SK-N-SH treated with all-trans-retinoic acid at 6 μM for 48 hours (cell line): Measurements from ENCODE around the gene MAP3K7.

ENCODE experiments used
- ISL1 ChIP-seq: fragments of 250-450 bp; sonication (Bioruptor Pico); IDR thresholded peaks from 2 replicates; pipeline ENCODE4 v2.1.2; 2022; ENCODE audit warnings: mild to moderate bottlenecking, moderate library complexity
- POU6F1 ChIP-seq: fragments of 250-450 bp; sonication (Bioruptor Pico); IDR thresholded peaks from 2 replicates; pipeline ENCODE4 v1.8.0; 2021; ENCODE audit warnings: low read depth, mild to moderate bottlenecking, moderate library complexity, borderline replicate concordance
- RARB ChIP-seq: fragments of 250-450 bp; sonication (Bioruptor Pico); IDR thresholded peaks from 2 replicates; pipeline ENCODE4 v1.8.0; 2021; ENCODE audit warnings: mild to moderate bottlenecking, moderate library complexity
- ZC3H10 ChIP-seq: fragments of 250-450 bp; sonication (Bioruptor Pico); IDR thresholded peaks from 2 replicates; pipeline ENCODE4 v1.5.1; 2021; ENCODE audit warnings: mild to moderate bottlenecking, moderate library complexity
- ZFP3 ChIP-seq: fragments of 250-450 bp; sonication (Bioruptor Pico); IDR thresholded peaks from 2 replicates; pipeline ENCODE4 v1.5.0; 2020; ENCODE audit warnings: mild to moderate bottlenecking, moderate library complexity
- ZFP30 ChIP-seq: fragments of 450-650 bp; formaldehyde crosslinking; IDR thresholded peaks from 2 replicates; pipeline ENCODE4 v1.5.0; 2022; ENCODE audit warnings: mild to moderate bottlenecking, moderate library complexity
- ZNF565 ChIP-seq: fragments of 450-650 bp; formaldehyde crosslinking; conservative IDR thresholded peaks from 2 replicates; pipeline ENCODE4 v1.5.0; 2020; ENCODE audit warnings: low read depth, mild to moderate bottlenecking, moderate library complexity

DNA sequence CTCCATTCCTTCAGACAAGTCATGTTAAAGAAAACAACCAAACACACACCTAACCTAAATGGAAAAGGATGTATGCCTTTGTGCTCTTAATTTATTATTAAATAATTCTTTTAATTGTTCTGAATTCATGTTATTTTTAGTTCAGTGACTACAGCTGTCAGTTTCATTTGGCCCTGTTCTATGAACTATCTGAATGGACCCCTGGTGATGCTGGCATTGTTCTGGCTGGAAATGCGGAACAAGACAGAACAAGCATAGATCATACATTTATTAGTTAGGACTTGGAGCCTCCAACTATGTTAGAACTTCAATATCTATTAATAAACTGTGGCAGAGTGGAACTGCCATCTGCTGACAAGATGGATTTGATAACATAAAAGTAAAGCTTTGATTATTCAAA is 5.7 kb downstream of the MAP3K7 start:
- TF ChIP-seq ZC3H10 (no peak), POU6F1 (CRISPR knock-in tag) (no peak), ZFP3 (CRISPR knock-in tag) (no peak), RARB (no peak), ISL1 (CRISPR knock-in tag) (no peak), ZNF565 (CRISPR knock-in tag) (no peak), ZFP30 (CRISPR knock-in tag) (no peak)
